Fibroblast of mammary gland (primary cell): ENCODE measurements around the gene PRLH.

Source experiments
- DNase-seq: peaks from one replicate; pipeline ENCODE4 v3.0.0-alpha.2; 2010; ENCODE audit warnings: low read depth
- H3K4me3 ChIP-seq: 2 replicates; pipeline ENCODE4 v1.5.1; 2011; ENCODE audit warnings: low read depth, mild to moderate bottlenecking, low read length, moderate library complexity; ENCODE audit not compliant: control insufficient read depth
- TF ChIP-seq, protein P1 (sequence below): conservative IDR thresholded peaks from 2 replicates; pipeline ENCODE4 v1.5.1; 2011; ENCODE audit warnings: low read depth, low read length, inconsistent platforms; ENCODE audit not compliant: control insufficient read depth, insufficient read depth

Gene PRLH

DNA sequence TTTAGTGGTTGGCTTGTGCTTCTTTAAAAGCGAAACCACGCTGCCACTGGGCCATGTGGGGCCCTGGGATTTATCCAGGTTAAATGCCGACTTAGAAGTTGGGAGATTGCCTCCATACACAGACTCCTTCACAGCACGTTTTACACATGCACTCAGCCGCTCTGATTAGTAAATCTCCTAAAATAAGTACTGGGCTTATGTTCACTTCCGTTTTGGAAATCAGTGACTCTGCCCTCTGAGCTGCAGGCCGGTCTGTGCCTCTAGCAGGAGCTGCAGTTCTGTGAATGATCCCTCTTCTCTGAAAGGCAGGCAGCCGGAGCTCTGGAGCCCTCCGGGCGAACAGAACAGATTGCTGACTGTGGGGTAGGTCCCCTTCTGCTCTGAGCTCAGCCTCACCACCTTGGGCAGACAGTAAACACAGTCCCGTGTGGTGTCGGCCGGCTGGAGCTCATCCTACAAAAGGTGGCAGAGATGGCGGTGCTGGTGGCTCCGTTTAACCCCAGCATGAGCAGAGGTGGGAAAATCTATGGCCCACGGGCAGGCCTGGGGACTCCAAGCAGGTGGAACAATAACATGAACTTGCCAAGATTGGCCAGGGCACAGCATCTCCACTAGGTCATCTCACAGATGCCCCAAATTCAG is 34.0 kb downstream of the PRLH start:
- no peak overlapping the region for H3K4me3 ChIP-seq
- TF ChIP-seq, protein P1, sequence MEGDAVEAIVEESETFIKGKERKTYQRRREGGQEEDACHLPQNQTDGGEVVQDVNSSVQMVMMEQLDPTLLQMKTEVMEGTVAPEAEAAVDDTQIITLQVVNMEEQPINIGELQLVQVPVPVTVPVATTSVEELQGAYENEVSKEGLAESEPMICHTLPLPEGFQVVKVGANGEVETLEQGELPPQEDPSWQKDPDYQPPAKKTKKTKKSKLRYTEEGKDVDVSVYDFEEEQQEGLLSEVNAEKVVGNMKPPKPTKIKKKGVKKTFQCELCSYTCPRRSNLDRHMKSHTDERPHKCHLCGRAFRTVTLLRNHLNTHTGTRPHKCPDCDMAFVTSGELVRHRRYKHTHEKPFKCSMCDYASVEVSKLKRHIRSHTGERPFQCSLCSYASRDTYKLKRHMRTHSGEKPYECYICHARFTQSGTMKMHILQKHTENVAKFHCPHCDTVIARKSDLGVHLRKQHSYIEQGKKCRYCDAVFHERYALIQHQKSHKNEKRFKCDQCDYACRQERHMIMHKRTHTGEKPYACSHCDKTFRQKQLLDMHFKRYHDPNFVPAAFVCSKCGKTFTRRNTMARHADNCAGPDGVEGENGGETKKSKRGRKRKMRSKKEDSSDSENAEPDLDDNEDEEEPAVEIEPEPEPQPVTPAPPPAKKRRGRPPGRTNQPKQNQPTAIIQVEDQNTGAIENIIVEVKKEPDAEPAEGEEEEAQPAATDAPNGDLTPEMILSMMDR: peak; percentile 36
- peak; percentile 66 for DNase-seq

DNA sequence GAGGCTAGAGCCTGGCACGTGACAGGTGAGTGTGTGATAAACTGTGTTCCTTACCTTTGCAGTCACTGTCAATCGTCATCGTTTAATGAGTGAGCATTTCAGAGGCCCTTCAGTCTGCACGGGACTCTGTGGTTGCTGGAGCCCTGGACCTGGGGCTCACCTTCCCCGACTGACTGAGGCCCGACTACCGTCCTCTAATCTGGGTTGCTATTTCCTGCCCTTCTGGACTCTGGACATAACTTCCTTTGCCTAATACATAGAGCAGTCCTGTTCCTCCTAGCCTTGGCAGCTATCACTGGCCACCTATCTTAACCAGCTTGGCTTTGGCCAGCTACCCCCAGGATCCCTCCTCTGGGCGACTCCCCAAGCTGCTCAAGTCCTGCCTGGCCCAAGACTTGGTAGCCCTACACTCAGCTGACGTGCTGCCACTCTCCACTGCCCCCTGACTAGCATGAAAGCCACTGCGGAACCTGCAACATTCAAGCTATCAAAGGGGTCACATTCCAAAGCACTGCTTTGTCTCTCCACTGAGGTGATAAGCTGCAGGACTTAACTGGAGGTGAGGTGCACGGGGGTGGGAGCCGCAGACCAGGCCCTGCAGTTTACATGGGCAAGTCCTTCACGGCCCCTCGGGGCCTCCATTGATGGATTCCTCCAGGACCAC is 35.2 kb downstream of the PRLH start:
- no peak overlapping the region for H3K4me3 ChIP-seq
- no peak for DNase-seq
- TF ChIP-seq, protein P1: no peak

DNA sequence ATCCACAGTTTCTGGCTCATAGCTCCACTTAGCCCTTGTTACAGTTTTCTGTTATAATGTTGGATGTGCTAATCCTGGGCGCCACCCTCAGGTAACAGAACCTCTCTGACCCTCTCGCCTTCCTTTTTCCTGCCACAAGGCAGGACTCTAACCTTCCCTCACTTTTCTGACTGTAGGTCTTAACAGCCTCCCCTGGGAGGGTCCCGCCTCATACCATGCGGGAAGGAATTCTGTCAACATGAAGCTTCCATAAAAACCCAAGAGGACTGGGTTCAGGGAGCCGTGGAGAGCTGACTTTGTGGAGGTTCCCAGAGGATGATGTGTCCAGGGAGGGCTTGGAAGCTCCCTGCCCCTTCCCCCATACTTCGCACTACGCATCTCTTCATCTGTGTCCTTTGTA is 36.0 kb downstream of the PRLH start:
- H3K4me3 ChIP-seq: no peak overlapping the region
- TF ChIP-seq, protein P1: no peak
- no peak for DNase-seq

DNA sequence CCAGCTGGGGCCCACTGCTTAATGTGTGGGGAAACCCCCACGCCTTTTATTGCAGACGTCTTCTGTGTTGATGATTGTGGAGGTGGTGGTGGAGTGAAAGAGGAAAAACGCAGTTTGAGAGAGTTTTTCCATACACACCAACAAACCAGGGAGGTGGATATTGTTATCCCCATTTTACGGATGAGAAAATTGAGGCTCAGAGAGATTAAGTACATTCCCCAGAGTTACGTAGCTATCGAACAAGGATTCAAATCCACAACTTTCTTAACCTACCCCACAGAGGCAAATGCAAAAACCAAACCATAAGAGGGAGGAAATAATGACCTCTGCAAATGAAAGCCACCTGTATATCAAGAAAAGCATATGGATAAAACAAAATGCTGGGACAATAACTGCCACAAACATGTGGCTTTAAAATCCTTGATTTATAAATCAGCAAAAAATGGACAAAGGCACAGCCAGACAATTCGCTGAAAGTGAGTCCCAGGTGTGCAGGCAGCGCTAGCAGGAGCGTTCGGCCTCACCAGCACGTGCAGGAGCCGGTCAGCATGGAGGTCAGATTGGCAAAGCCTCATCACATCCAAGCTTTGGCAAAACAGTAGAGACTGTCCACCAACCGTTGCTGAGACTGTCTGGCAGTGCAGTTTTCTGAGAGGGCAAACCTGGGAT is 36.8 kb downstream of the PRLH start:
- H3K4me3 ChIP-seq: no peak overlapping the region
- no peak for DNase-seq
- TF ChIP-seq, protein P1: no peak

DNA sequence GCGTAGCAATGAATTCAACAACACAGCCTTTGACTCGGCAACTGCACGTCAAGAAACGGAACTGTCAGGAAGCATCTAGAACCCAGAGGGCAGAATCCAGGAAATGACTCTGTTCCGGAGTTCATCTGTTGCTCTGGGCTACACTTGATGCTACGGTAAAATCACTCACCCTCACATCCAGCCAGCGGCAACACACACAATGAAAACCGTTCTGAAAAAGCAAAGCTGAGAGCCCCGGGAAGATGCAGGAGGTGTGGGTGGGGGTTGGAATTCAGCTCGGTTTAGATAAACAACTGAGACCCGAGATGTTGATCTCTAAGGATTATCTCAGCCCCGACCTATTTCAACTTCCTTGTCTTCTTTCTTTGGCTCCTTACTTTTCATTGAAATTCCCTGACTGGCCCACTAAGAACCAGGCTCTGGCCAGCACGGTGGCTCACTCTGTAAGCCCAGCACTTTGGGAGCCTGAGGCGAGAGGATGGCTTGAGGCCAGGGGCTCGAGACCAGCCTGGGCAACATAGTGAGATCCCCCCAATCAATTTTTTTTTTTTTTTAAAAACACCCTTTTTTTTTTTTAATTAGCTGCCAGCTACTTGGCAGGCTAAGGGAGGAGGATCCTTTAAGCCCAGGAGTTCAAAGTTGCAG is 37.5 kb downstream of the PRLH start:
- H3K4me3 ChIP-seq: no peak overlapping the region
- DNase-seq: peak; percentile 65
- TF ChIP-seq, protein P1: no peak

DNA sequence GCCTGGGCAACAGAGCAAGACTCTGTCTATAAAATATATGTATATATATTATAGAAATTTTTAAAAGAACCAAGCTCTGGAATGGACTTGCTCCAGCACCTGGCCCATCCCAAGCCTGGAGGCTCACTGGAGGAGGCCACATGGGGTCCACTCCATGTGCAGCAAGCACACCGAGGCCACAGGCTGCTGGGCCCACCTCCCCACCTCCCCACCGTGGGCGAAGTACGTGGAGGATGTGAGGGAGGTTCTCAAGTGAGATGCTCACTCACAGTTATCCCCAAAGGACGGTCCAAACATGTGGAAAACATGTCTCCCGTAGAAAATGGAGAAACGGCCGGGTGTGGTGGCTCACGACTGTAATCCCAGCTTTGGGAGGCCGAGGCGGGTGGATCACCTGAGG is 38.0 kb downstream of the PRLH start:
- H3K4me3 ChIP-seq: no peak overlapping the region
- TF ChIP-seq, protein P1: no peak
- DNase-seq: no peak
